Osteocyte (in vitro differentiated cells): Measurements from ENCODE around the gene ZNF620. TPM values are rescaled to one million over a fixed set of nuclear protein-coding genes. Genes with fewer than 3 reads are reported as not detected.
"Not testable (repeated sequence)": the region's sequence is repeated elsewhere in the genome, so short reads cannot be mapped to it uniquely, and the experiment has no call there.

ENCODE experiments used
- DNase-seq: peaks from one replicate; pipeline ENCODE4 v3.0.0; 2021; ENCODE audit warnings: mixed read lengths; ENCODE audit not compliant: unreplicated experiment; ENCODE audit errors: extremely low spot score
- H3K27ac Mint-ChIP-seq: one replicate; pipeline ENCODE4 v1.8.0; 2021; ENCODE audit warnings: mild to moderate bottlenecking, mixed read lengths; ENCODE audit not compliant: unreplicated experiment
- H3K27me3 Mint-ChIP-seq: one replicate; pipeline ENCODE4 v1.8.0; 2021; ENCODE audit warnings: mixed read lengths; ENCODE audit not compliant: unreplicated experiment
- H3K36me3 Mint-ChIP-seq: one replicate; pipeline ENCODE4 v1.8.0; 2021; ENCODE audit warnings: mixed read lengths; ENCODE audit not compliant: unreplicated experiment
- H3K4me1 Mint-ChIP-seq: one replicate; pipeline ENCODE4 v1.8.0; 2021; ENCODE audit warnings: mixed read lengths; ENCODE audit not compliant: unreplicated experiment
- H3K4me3 Mint-ChIP-seq: one replicate; pipeline ENCODE4 v1.8.0; 2021; ENCODE audit warnings: mild to moderate bottlenecking, moderate library complexity, mixed read lengths; ENCODE audit not compliant: unreplicated experiment
- H3K9me3 Mint-ChIP-seq: one replicate; pipeline ENCODE4 v1.8.0; 2021; ENCODE audit warnings: mixed read lengths; ENCODE audit not compliant: unreplicated experiment
- long read RNA-seq: library from polyadenylated mRNA; unstranded; transcript quantifications from one replicate; pipeline ENCODE4 v2.0.0, GENCODE V29; 2021
- total RNA-seq: library from RNA; stranded (reverse); gene quantifications from 2 replicates; pipeline ENCODE4 v1.2.1, GENCODE V29; 2021
- TF ChIP-seq, protein P1 (sequence below): fragments of 200-600 bp; sonication (generic); IDR thresholded peaks from 2 replicates; pipeline ENCODE4 v1.5.0; 2021; ENCODE audit warnings: antibody characterized with exemption, mild to moderate bottlenecking, moderate library complexity

The ZNF620 gene
- total RNA-seq = 3.7 and 4.8 TPM in 2 replicates
- long read RNA-seq, transcript ZNF620-202 (3 exons, 2,022 nt) = major isoform, 10 of 22 reads
- long read RNA-seq, partial matches to known transcripts = 0 of 22 reads
- long read RNA-seq, other reads (novel, unspliced or antisense) = 6 of 22 reads

- H3K27me3 Mint-ChIP-seq = no peaks in the 10 kb centered on the region
- DNase-seq = peak; percentile 90
- peak within 1 kb of the TSS; percentile 93 for H3K4me3 Mint-ChIP-seq
- no peaks in the 10 kb centered on the region for H3K9me3 Mint-ChIP-seq
- H3K4me1 Mint-ChIP-seq = peaks cover 19% of the 10 kb centered on the region
- H3K36me3 Mint-ChIP-seq = peaks cover 21% of the 10 kb centered on the region
- TF ChIP-seq, protein P1, sequence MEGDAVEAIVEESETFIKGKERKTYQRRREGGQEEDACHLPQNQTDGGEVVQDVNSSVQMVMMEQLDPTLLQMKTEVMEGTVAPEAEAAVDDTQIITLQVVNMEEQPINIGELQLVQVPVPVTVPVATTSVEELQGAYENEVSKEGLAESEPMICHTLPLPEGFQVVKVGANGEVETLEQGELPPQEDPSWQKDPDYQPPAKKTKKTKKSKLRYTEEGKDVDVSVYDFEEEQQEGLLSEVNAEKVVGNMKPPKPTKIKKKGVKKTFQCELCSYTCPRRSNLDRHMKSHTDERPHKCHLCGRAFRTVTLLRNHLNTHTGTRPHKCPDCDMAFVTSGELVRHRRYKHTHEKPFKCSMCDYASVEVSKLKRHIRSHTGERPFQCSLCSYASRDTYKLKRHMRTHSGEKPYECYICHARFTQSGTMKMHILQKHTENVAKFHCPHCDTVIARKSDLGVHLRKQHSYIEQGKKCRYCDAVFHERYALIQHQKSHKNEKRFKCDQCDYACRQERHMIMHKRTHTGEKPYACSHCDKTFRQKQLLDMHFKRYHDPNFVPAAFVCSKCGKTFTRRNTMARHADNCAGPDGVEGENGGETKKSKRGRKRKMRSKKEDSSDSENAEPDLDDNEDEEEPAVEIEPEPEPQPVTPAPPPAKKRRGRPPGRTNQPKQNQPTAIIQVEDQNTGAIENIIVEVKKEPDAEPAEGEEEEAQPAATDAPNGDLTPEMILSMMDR = peak; percentile 45
- H3K27ac Mint-ChIP-seq = peak within 1 kb of the TSS; percentile 81
These were observed at the start of gene ZNF620 for GRCh38 chr3:40505599-40506462. TSS of gene ZNF620 (plus strand) at chr3:40506039. CDS start at chr3:40506353, 314 bp downstream.

- H3K4me1 Mint-ChIP-seq = peaks cover 46% of the 10 kb centered on the region
- DNase-seq = no peak
- H3K27me3 Mint-ChIP-seq = no peaks in the 10 kb centered on the region
- H3K9me3 Mint-ChIP-seq = no peaks in the 10 kb centered on the region
- peak overlapping the region; percentile 80 for H3K4me3 Mint-ChIP-seq
- H3K27ac Mint-ChIP-seq = peak overlapping the region; percentile 92
- H3K36me3 Mint-ChIP-seq = peaks cover 23% of the 10 kb centered on the region
- TF ChIP-seq, protein P1 = no peak
These were observed 49.4 kb upstream of the ZNF620 start for GRCh38 chr3:40456279-40456939.

- TF ChIP-seq, protein P1 = no peak
- peak within 1 kb of the TSS; percentile 92 for H3K27ac Mint-ChIP-seq
- peaks cover 40% of the 10 kb centered on the region for H3K4me1 Mint-ChIP-seq
These were observed 48.7 kb upstream of the ZNF620 start, which contains the start of gene RPL14 for GRCh38 chr3:40456940-40457823. TSS of gene RPL14 (plus strand) at chr3:40457339. CDS start at chr3:40457472, 133 bp downstream.

GRCh38 chr3:40458473-40458872, 47.4 kb upstream of the ZNF620 start:
- H3K4me1 Mint-ChIP-seq = peaks cover 32% of the 10 kb centered on the region
- peak overlapping the region; percentile 45 for H3K27ac Mint-ChIP-seq
- H3K9me3 Mint-ChIP-seq = no peaks in the 10 kb centered on the region
- DNase-seq = no peak
- H3K4me3 Mint-ChIP-seq = peak overlapping the region; percentile 80
- TF ChIP-seq, protein P1 = no peak
- H3K27me3 Mint-ChIP-seq = no peaks in the 10 kb centered on the region
- H3K36me3 Mint-ChIP-seq = peaks cover 35% of the 10 kb centered on the region

More at GRCh38 chr3:40456940-40457823, 48.7 kb upstream of the ZNF620 start, which contains the start of gene RPL14:
- no peaks in the 10 kb centered on the region for H3K9me3 Mint-ChIP-seq
- no peaks in the 10 kb centered on the region for H3K27me3 Mint-ChIP-seq
- H3K36me3 Mint-ChIP-seq = peaks cover 29% of the 10 kb centered on the region
- H3K4me3 Mint-ChIP-seq = peak within 1 kb of the TSS; percentile 80
- peak; percentile 97 for DNase-seq

- peaks cover 25% of the 10 kb centered on the region for H3K4me1 Mint-ChIP-seq
- not testable (repeated sequence) for H3K4me3 Mint-ChIP-seq, H3K27me3 Mint-ChIP-seq, DNase-seq, H3K27ac Mint-ChIP-seq, H3K9me3 Mint-ChIP-seq
- H3K36me3 Mint-ChIP-seq = peaks cover 49% of the 10 kb centered on the region
These were observed 45.4 kb upstream of the ZNF620 start for GRCh38 chr3:40460481-40460880.
